ENCODE results near the gene DNAJC8.

DNA sequence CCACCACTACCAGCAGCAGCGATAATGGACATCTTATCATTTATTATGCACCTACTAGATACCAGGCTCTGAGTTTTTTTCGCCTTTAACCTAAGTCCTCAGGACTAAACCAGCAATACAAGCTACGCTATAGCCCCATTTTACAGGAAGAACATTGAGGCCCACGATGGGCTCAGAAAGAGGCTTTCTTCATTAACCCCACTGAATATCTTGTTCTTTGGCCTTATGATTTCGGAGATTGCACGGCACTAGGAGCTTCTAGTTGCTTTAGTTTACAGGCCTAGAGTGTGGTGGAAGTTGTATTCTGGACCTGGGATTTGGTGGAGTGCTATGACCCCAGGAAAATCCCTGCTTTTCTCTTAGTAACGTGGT lies 28.0 kb upstream of the DNAJC8 start:
- TF ChIP-seq YY1 (IDR thresholded peaks at IDR 0.05; ENCODE audit: low read depth, low read length) (no peak), CEBPB (IDR thresholded peaks at IDR 0.05; ENCODE audit: low read depth, low read length) (no peak), SIN3A (conservative IDR thresholded peaks at IDR 0.05 in 1 of 2, IDR thresholded peaks at IDR 0.05 in 1 of 2; ENCODE audit: low read depth in 1 of 2, low read length in 2 of 2) (no peak), GABPA (IDR thresholded peaks at IDR 0.05; ENCODE audit: borderline replicate concordance, insufficient read depth, low read length) (no peak), CBX8 (IDR thresholded peaks at IDR 0.05; ENCODE audit: borderline replicate concordance, low read depth, low read length) (no peak), TAF1 (IDR thresholded peaks at IDR 0.05; ENCODE audit: low read depth, low read length) (no peak)
- TF ChIP-seq, protein P1, sequence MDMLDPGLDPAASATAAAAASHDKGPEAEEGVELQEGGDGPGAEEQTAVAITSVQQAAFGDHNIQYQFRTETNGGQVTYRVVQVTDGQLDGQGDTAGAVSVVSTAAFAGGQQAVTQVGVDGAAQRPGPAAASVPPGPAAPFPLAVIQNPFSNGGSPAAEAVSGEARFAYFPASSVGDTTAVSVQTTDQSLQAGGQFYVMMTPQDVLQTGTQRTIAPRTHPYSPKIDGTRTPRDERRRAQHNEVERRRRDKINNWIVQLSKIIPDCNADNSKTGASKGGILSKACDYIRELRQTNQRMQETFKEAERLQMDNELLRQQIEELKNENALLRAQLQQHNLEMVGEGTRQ (IDR thresholded peaks at IDR 0.05; ENCODE audit: low read length): no peak
- TF ChIP-seq, protein P2, sequence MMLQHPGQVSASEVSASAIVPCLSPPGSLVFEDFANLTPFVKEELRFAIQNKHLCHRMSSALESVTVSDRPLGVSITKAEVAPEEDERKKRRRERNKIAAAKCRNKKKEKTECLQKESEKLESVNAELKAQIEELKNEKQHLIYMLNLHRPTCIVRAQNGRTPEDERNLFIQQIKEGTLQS (IDR thresholded peaks at IDR 0.05; ENCODE audit: insufficient read depth, low read depth, low read length): no peak
- TF ChIP-seq, protein P3, sequence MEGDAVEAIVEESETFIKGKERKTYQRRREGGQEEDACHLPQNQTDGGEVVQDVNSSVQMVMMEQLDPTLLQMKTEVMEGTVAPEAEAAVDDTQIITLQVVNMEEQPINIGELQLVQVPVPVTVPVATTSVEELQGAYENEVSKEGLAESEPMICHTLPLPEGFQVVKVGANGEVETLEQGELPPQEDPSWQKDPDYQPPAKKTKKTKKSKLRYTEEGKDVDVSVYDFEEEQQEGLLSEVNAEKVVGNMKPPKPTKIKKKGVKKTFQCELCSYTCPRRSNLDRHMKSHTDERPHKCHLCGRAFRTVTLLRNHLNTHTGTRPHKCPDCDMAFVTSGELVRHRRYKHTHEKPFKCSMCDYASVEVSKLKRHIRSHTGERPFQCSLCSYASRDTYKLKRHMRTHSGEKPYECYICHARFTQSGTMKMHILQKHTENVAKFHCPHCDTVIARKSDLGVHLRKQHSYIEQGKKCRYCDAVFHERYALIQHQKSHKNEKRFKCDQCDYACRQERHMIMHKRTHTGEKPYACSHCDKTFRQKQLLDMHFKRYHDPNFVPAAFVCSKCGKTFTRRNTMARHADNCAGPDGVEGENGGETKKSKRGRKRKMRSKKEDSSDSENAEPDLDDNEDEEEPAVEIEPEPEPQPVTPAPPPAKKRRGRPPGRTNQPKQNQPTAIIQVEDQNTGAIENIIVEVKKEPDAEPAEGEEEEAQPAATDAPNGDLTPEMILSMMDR (IDR thresholded peaks at IDR 0.05; ENCODE audit: control extremely low read depth in 1 of 3, insufficient read depth in 1 of 3, low read depth in 1 of 3, low read length in 3 of 3): no peak
